HepG2 (cell line): Measurements from ENCODE around the gene TADA1.

Source experiments
- HOMEZ ChIP-seq: IDR thresholded peaks from 2 replicates; pipeline ENCODE4 v1.6.1; 2016; ENCODE audit warnings: low read depth
- JDP2 ChIP-seq: sonication (generic); formaldehyde crosslinking; IDR thresholded peaks from 2 replicates; pipeline ENCODE4 v1.8.1; 2022; ENCODE audit warnings: missing genetic modification reagents, borderline replicate concordance
- MAFF ChIP-seq: IDR thresholded peaks from 2 replicates; pipeline ENCODE4 v1.6.1; 2011; ENCODE audit warnings: low read depth, low read length, improper control_type of control experiment
- MYC ChIP-seq: sonication (generic); formaldehyde crosslinking; IDR thresholded peaks from 2 replicates; pipeline ENCODE4 v1.9.0; 2021; ENCODE audit warnings: missing genetic modification reagents, borderline replicate concordance
- NKX3-1 ChIP-seq: sonication (generic); formaldehyde crosslinking; IDR thresholded peaks from 2 replicates; pipeline ENCODE4 v1.5.0; 2020; ENCODE audit warnings: missing genetic modification reagents
- PBX3 ChIP-seq: sonication (generic); formaldehyde crosslinking; IDR thresholded peaks from 2 replicates; pipeline ENCODE4 v1.8.1; 2023; ENCODE audit warnings: missing genetic modification reagents, inconsistent platforms, borderline replicate concordance
- PHF8 ChIP-seq: sonication (generic); formaldehyde crosslinking; IDR thresholded peaks from 2 replicates; pipeline ENCODE4 v1.5.0; 2020; ENCODE audit warnings: missing genetic modification reagents
- REST ChIP-seq, 2 experiments: IDR thresholded peaks; 2 replicates each; pipeline ENCODE4 v1.6.1; 2011 to 2012; ENCODE audit warnings: low read length in 2 of 2, borderline replicate concordance in 1 of 2, low read depth in 1 of 2, mild to moderate bottlenecking in 1 of 2, moderate library complexity in 1 of 2
- YEATS4 ChIP-seq: sonication (generic); formaldehyde crosslinking; IDR thresholded peaks from 2 replicates; pipeline ENCODE4 v1.4.0; 2020; ENCODE audit warnings: missing genetic modification reagents, borderline replicate concordance
- ZBTB4 ChIP-seq: sonication (generic); formaldehyde crosslinking; IDR thresholded peaks from 2 replicates; pipeline ENCODE4 v1.4.0; 2020; ENCODE audit warnings: missing genetic modification reagents, mild to moderate bottlenecking, borderline replicate concordance
- ZNF788 ChIP-seq: sonication (generic); formaldehyde crosslinking; IDR thresholded peaks from 2 replicates; pipeline ENCODE4 v1.5.0; 2020; ENCODE audit warnings: mild to moderate bottlenecking, missing genetic modification reagents, borderline replicate concordance

GRCh38 chr1:166914111-166914510 is 38.0 kb upstream of the TADA1 start:
- TF ChIP-seq NKX3-1 (CRISPR knock-in tag) (no peak), REST (IDR thresholded peaks at IDR 0.05; ENCODE audit: borderline replicate concordance in 1 of 2, low read depth in 1 of 2, low read length in 2 of 2) (no peak), PBX3 (no peak), HOMEZ (CRISPR knock-in tag) (no peak), MAFF (no peak), MYC (no peak), ZBTB4 (no peak), JDP2 (CRISPR knock-in tag) (no peak), YEATS4 (CRISPR knock-in tag) (no peak), ZNF788 (no peak), PHF8 (CRISPR knock-in tag) (no peak)
